Keratinocyte (primary cell): ENCODE data around the gene ZBTB38. TPM values are rescaled to one million over a fixed set of nuclear protein-coding genes. Genes with fewer than 3 reads are reported as not detected.

Experiments
- DNase-seq: peaks from one replicate; pipeline ENCODE4 v3.0.0-alpha.2; 2011; ENCODE audit warnings: low read depth, missing footprints, low spot score
- FAIRE-seq: peaks from 2 replicates; lab custom pipeline; 2011; peaks lifted over from hg19 to GRCh38; lab: Jason Lieb, UNC
- H2AFZ ChIP-seq: 2 replicates; pipeline ENCODE4 v1.6.0; 2012; ENCODE audit warnings: low read length, control low read depth, inconsistent platforms; ENCODE audit not compliant: control insufficient read depth
- H3K27ac ChIP-seq: 2 replicates; pipeline ENCODE4 v1.5.1; 2011; ENCODE audit warnings: low read length; ENCODE audit not compliant: control insufficient read depth, insufficient read depth
- H3K27me3 ChIP-seq: 3 replicates; pipeline ENCODE4 v1.6.0; 2011; ENCODE audit warnings: low read length; ENCODE audit not compliant: control insufficient read depth, insufficient read depth; ENCODE audit errors: extremely low read depth
- H3K36me3 ChIP-seq, 2 experiments: 2 replicates in 1 of 2; 3 replicates in 1 of 2; pipeline ENCODE4 v1.5.1; 2011; ENCODE audit warnings: low read length in 2 of 2, mild to moderate bottlenecking in 1 of 2; ENCODE audit not compliant: control insufficient read depth in 2 of 2, insufficient read depth in 2 of 2; ENCODE audit errors: extremely low read depth in 1 of 2
- H3K4me1 ChIP-seq: 3 replicates; pipeline ENCODE4 v1.5.1; 2011; ENCODE audit warnings: low read length; ENCODE audit not compliant: control insufficient read depth, insufficient read depth; ENCODE audit errors: extremely low read depth
- H3K4me2 ChIP-seq: 3 replicates; pipeline ENCODE4 v1.6.0; 2011; ENCODE audit warnings: low read depth, low read length; ENCODE audit not compliant: control insufficient read depth, insufficient read depth; ENCODE audit errors: extremely low read depth
- H3K4me3 ChIP-seq, 3 experiments: fragments of 200-600 bp in 1 of 3; sonication (generic) in 1 of 3; 2 replicates in 2 of 3; 3 replicates in 1 of 3; pipeline ENCODE4 v1.5.1; 2011 to 2016; ENCODE audit warnings: low read length in 3 of 3, mild to moderate bottlenecking in 3 of 3, control low read depth in 2 of 3, inconsistent platforms in 1 of 3, low read depth in 1 of 3, mixed read lengths in 1 of 3, mixed run types in 1 of 3, moderate library complexity in 1 of 3; ENCODE audit not compliant: control insufficient read depth in 2 of 3, insufficient read depth in 2 of 3; ENCODE audit errors: extremely low read depth in 1 of 3
- H3K79me2 ChIP-seq: 2 replicates; pipeline ENCODE4 v1.6.0; 2012; ENCODE audit warnings: low read length; ENCODE audit not compliant: control insufficient read depth, insufficient read depth
- H3K9ac ChIP-seq: 3 replicates; pipeline ENCODE4 v1.6.0; 2011; ENCODE audit warnings: low read length; ENCODE audit not compliant: control insufficient read depth, insufficient read depth; ENCODE audit errors: extremely low read depth
- H3K9me1 ChIP-seq: 3 replicates; pipeline ENCODE4 v1.6.0; 2011; ENCODE audit warnings: low read length; ENCODE audit not compliant: control insufficient read depth, insufficient read depth; ENCODE audit errors: extremely low read depth
- H3K9me3 ChIP-seq: 2 replicates; pipeline ENCODE4 v1.5.1; 2012; ENCODE audit warnings: low read depth, low read length; ENCODE audit not compliant: control insufficient read depth
- H4K20me1 ChIP-seq: 3 replicates; pipeline ENCODE4 v1.6.0; 2011; ENCODE audit warnings: low read length; ENCODE audit not compliant: control insufficient read depth, insufficient read depth; ENCODE audit errors: extremely low read depth
- CTCF ChIP-seq, 3 experiments: IDR thresholded peaks in 1 of 3; conservative IDR thresholded peaks in 1 of 3; optimal IDR thresholded peaks in 1 of 3; 2 replicates in 2 of 3; 3 replicates in 1 of 3; pipeline versions ENCODE3 to v1.5.1; 2011; ENCODE audit warnings: low read length in 3 of 3, mild to moderate bottlenecking in 3 of 3, moderate library complexity in 2 of 3, control low read depth in 1 of 3, inconsistent platforms in 1 of 3; ENCODE audit not compliant: insufficient read depth in 2 of 3; ENCODE audit errors: extremely low read depth in 1 of 3
- EZH2 ChIP-seq: IDR thresholded peaks from one replicate; pipeline ENCODE4 v1.6.1; 2012; ENCODE audit warnings: inconsistent platforms, mild to moderate bottlenecking, low read length, moderate library complexity
- dilution Hi-C: fragments of 300-500 bp; cut with MboI; formaldehyde crosslinking; loops from one replicate; pipeline ENCODE4 v1.7.0; 2020; ENCODE audit warnings: low sequenced_read_pairs; ENCODE audit not compliant: extremely low pct_ligation_motif_present
- polyA plus RNA-seq, 5 experiments: library from polyadenylated mRNA; depleted of rRNA in 3 of 5; stranded (reverse) in 3 of 5; stranded (forward) in 1 of 5; unstranded in 1 of 5; fragments of >200 nt; gene quantifications; 1 replicate in 1 of 5; 2 replicates in 3 of 5; 3 replicates in 1 of 5; pipeline versions ENCODE4 v1.2.1 to v1.2.3, GENCODE V29; 2011 to 2012; ENCODE audit warnings: missing spikeins in 2 of 5, low read depth in 1 of 5, low replicate concordance in 1 of 5

The ZBTB38 gene
- polyA plus RNA-seq, 1 donor (not counting 4 experiments of a cell fraction or from before 2014, with no cell fraction given), result 34.9 TPM

GRCh38 chr3:141387516-141387915 lies 19.2 kb downstream of the ZBTB38 start:
- no peaks in the 10 kb centered on the region for H4K20me1 ChIP-seq
- TF ChIP-seq CTCF (optimal IDR thresholded peaks at IDR 0.05 in 1 of 3, IDR thresholded peaks at IDR 0.05 in 1 of 3, conservative IDR thresholded peaks at IDR 0.05 in 1 of 3; ENCODE audit: extremely low read depth in 1 of 3, insufficient read depth in 2 of 3, low read length in 3 of 3) (no peak), EZH2 (no peak)
- H3K9ac ChIP-seq, result peak overlapping the region; percentile 48
- H3K4me3 ChIP-seq, result peak overlapping the region; percentile 4 to 71 (median 7)
- H3K9me3 ChIP-seq, result no peaks in the 10 kb centered on the region
- H3K27ac ChIP-seq, result peak overlapping the region; percentile 77
- no peaks in the 10 kb centered on the region for H3K79me2 ChIP-seq
- DNase-seq, result no peak
- H2AFZ ChIP-seq, result peak overlapping the region; percentile 6
- H3K36me3 ChIP-seq, result peaks cover 0 to 1% of the 10 kb centered on the region in 2 experiments
- no peak for FAIRE-seq
- H3K9me1 ChIP-seq, result no peaks in the 10 kb centered on the region
- peak overlapping the region; percentile 92 for H3K4me2 ChIP-seq
- H3K27me3 ChIP-seq, result no peaks in the 10 kb centered on the region
- H3K4me1 ChIP-seq, result peaks cover 61% of the 10 kb centered on the region
- dilution Hi-C loops, result no loop called here

- Histone ChIP-seq H3K9me1 (no peaks in the 10 kb centered on the region), H4K20me1 (no peaks in the 10 kb centered on the region), H3K9me3 (no peaks in the 10 kb centered on the region), H3K27me3 (no peaks in the 10 kb centered on the region), H3K9ac (peak overlapping the region; percentile 63), H3K36me3 (peaks cover 0 to 1% of the 10 kb centered on the region in 2 experiments), H3K27ac (peak overlapping the region; percentile 77), H2AFZ (peak overlapping the region; percentile 87), H3K4me1 (peaks cover 56% of the 10 kb centered on the region), H3K79me2 (no peaks in the 10 kb centered on the region), H3K4me2 (peak overlapping the region; percentile 92), H3K4me3 (peak overlapping the region in 2 of 3 experiments; percentile 66 to 71)
- FAIRE-seq, result no peak
- no peak for TF ChIP-seq CTCF (optimal IDR thresholded peaks at IDR 0.05 in 1 of 3, IDR thresholded peaks at IDR 0.05 in 1 of 3, conservative IDR thresholded peaks at IDR 0.05 in 1 of 3; ENCODE audit: extremely low read depth in 1 of 3, insufficient read depth in 2 of 3, low read length in 3 of 3)
- no peak for TF ChIP-seq EZH2
- DNase-seq, result no peak
- dilution Hi-C loops, result no loop called here
Measured at GRCh38 chr3:141388395-141388794, 20.1 kb downstream of the ZBTB38 start.
